ENCODE results near the gene USP8.

DNA sequence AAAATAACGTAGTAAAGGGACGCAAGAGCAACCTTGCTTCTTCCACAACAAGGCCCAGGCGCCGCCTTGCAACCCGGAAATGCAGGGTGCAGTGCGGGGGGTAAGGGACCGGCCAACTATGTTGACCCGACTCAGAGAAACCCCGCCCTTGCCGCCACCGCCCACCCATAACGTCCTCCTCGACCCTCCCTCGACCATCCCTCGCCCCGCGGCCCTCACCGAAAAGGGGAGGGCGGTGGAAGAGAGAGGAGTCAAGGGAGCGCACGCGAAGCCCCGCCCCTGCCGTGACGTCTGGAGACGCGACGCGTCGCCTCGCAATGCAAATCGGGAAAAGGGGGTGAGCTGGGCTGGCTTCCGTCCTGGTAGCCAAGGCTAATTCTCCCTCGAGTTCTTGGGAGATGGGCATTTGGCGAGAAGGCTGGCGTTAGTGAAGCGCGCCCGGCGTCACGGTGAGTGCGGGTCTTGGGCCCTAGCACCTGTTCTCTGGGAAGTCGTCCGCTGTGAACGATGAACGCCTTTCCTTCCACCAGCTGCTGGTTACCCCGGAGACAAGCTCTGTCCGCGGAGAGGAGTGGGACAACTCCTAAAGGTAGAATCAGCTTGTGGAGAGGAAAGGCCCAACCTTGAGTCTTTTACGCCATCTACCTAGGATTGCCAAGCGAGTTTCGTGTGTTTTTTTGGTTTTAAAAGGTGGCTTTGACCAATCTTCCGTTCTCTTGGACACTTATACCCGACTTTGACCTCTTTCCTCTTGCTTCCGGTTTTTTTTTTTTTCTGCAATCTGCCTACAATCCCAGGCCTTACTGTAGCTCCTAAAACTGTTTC lies at the start of gene USP8:
- peak; percentile 92 for TF ChIP-seq POLR2A (IDR thresholded peaks at IDR 0.05; ENCODE audit: low read length)
- TF ChIP-seq CEBPB (IDR thresholded peaks at IDR 0.05): no peak
- no peak for TF ChIP-seq HDAC2 (IDR thresholded peaks at IDR 0.05)
- TF ChIP-seq, protein P1, sequence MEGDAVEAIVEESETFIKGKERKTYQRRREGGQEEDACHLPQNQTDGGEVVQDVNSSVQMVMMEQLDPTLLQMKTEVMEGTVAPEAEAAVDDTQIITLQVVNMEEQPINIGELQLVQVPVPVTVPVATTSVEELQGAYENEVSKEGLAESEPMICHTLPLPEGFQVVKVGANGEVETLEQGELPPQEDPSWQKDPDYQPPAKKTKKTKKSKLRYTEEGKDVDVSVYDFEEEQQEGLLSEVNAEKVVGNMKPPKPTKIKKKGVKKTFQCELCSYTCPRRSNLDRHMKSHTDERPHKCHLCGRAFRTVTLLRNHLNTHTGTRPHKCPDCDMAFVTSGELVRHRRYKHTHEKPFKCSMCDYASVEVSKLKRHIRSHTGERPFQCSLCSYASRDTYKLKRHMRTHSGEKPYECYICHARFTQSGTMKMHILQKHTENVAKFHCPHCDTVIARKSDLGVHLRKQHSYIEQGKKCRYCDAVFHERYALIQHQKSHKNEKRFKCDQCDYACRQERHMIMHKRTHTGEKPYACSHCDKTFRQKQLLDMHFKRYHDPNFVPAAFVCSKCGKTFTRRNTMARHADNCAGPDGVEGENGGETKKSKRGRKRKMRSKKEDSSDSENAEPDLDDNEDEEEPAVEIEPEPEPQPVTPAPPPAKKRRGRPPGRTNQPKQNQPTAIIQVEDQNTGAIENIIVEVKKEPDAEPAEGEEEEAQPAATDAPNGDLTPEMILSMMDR (IDR thresholded peaks at IDR 0.05): no peak
- no peak for TF ChIP-seq NFE2L2 (conservative IDR thresholded peaks at IDR 0.05; ENCODE audit: low read length)
- no peak; the same call in 1 of the 2 replicates for TF ChIP-seq REST (IDR thresholded peaks at IDR 0.05)
- no peak for TF ChIP-seq SREBF2 (IDR thresholded peaks at IDR 0.05)
- no peak for TF ChIP-seq POLR2AphosphoS2 (conservative IDR thresholded peaks at IDR 0.05; ENCODE audit: low read length)
- no peak for TF ChIP-seq EHMT2 (IDR thresholded peaks at IDR 0.05; ENCODE audit: low read depth)
- TF ChIP-seq, protein P2, sequence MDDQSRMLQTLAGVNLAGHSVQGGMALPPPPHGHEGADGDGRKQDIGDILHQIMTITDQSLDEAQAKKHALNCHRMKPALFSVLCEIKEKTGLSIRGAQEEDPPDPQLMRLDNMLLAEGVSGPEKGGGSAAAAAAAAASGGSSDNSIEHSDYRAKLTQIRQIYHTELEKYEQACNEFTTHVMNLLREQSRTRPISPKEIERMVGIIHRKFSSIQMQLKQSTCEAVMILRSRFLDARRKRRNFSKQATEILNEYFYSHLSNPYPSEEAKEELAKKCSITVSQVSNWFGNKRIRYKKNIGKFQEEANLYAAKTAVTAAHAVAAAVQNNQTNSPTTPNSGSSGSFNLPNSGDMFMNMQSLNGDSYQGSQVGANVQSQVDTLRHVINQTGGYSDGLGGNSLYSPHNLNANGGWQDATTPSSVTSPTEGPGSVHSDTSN (IDR thresholded peaks at IDR 0.05): no peak
- TF ChIP-seq RFX5 (IDR thresholded peaks at IDR 0.05): no peak; the same call in 1 of the 2 replicates
